Measurements from ENCODE around the gene DLL3.

Gene DLL3

DNA sequence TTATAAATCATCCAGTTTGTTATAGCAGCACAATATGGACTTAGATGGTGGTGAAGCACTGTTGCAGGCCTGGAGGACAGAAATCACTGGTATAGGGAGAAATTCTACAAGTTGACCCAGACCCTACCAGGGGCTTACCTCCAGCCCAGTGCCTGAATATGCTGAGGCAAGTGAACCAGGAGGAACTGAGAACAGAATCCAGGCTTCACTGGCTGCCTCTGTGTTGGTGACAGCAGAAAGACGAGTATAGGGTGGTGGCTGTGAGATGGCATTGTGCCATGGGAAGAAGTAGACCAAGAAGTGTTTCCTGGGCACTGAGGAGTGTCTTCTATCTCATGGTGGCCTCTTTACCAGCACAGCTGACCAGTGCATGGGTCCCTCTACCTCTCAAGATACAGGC lies 57.1 kb downstream of the DLL3 start:
- DNase-seq (ENCODE audit: low spot score) = no peak

Measured in AG08395 (cell line).